Measurements from ENCODE around the gene ASB18.

- TF ChIP-seq CTCF (IDR thresholded peaks at IDR 0.05), result no peak
- no peak for TF ChIP-seq ZFX (IDR thresholded peaks at IDR 0.05; ENCODE audit: borderline replicate concordance)
Observed at GRCh38 chr2:236180076-236180816, 84.0 kb downstream of the ASB18 start.

Data from 22Rv1 (cell line).